Stimulated activated CD4-positive, alpha-beta T cell treated with anti-CD3 and anti-CD28 coated beads, TNF-alpha, amount 100 ng/mL, for 48 hours (primary cell): ENCODE measurements around the gene GRIN2B.

Experiments used
- DNase-seq, 3 donors: peaks; one replicate each; pipeline ENCODE4 v3.0.0-alpha.2; 2020; ENCODE audit warnings: low read depth in 3 of 3

Gene GRIN2B

DNA sequence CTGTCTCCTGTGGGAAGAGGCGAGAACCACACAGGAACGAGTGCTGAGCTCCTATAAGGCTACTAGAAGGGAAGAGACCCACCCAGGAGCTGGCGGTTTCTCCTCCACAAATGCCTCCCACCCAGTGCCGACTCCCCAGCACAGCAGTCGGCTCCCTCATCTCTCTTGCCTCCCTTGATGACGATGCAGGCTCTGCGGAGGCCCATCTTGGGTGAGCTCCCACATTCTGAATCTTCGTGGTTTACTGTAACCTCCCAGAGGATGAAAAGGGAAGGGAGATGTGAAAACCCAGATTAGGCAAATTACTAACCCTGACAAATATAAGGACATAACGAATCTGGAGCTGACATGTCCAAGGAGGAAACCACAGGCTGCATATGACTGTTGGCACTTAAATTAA, 23.8 kb downstream of the GRIN2B start:
- no peak for DNase-seq

DNA sequence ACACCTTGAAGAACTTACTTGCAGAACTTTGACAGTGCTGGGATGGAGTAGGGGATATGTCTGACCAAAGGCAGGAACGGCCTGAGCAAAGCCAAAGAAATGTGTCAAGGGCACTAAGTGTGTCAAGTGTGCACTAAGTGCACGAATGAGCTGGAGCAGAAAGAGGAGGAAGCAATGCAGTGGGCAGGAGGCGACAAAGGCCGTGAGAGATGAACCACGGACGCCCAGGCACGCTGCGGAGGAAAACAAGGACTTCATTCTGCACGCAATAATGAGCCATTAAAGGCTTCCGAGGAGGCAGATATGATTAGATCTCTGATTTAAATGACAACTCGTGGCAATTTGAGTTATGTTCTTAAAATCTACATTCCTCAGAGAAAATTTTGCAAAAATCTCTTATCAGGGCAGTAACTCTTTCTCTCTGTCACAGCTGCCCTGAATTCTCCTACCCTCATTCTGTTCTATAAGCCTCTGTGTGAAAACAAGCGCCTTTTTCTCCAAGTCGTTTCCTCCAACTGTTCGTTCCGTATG, 25.3 kb downstream of the GRIN2B start:
- no peak for DNase-seq

DNA sequence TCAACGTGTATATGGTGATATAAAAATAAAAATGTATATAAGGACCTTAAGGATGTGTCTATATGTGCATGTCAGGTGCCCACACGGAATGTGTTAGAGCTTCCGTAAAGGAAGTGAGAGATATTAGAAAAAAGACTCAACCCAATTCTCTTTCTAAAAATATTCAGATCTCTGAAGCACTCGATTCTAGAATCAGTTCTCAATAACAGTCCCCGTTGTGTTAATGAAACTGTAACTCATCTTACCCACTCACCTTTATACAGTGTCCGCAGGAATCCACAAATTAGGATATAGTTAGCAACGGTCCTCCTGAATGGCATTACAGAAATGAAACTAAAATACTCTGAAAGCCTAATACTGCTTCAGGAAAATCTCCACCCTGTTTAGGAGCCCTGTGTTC, 29.3 kb downstream of the GRIN2B start:
- no peak for DNase-seq

DNA sequence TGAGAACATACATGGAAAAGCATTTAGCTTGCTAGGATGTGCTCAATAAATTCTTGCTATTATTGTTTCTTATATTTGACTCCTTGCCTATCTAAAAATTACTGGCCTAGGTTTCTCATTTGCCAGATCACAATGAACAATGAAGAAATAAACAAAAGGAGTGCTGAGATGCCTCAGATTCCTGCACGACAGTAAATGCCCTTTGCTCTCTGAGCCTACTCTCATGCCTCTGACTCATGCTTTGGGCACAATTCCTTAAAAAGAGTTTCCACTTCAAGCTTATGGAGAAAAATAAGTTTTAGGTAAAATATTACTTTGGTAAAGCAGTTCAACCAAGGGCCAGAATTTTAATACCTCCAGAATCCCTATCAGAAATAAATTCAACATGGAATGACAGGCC, 30.9 kb downstream of the GRIN2B start:
- no peak for DNase-seq

DNA sequence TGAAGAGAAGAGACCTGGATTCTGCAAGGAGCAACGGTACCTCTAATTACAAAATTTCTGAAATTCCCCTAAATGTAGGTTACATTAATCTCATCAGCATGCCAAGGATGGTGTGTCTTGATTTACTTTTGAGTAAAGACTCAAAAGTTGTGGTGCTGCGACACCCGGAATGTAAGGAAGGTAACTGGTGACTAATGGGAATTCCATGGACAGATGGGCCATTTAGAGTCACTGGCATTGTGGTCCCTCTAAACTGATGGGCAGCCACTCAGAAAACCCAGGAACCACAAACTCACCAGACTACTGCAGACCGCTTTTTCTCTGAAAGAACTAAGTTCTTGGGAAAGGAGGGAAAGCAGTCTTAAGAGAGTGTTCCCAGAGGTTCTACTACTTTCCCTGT, 32.8 kb downstream of the GRIN2B start:
- no peak for DNase-seq

DNA sequence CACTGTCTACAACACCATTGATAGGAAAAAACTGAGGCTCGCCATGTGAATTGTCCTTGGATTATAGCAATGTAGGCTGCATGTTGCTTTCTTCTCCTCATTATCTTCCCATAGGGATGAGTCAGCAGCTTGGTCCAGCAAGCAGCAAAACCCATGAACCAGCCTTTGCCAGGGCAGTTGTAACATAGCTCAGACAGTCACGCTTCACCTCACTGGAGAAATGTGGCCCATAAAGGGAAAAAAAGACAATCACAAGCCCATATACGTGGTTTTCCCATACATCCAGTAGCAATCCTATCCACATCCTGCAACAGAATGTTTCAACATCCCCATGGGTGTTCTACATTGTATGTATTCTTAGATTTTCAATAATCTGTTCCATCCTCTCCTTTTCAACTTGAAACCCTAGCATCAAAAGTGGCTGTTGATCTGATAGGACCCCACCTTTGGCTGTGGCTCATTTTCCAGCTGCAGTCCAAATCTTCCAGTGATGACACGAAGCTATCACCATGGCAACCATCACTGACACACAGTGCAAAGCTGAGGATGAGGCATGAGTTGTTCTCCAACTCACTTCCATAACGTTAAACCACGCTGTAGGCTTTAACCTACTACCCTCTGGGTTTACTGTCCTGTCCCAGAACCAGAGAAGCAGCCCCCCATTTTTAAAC, 34.0 kb downstream of the GRIN2B start:
- no peak for DNase-seq

DNA sequence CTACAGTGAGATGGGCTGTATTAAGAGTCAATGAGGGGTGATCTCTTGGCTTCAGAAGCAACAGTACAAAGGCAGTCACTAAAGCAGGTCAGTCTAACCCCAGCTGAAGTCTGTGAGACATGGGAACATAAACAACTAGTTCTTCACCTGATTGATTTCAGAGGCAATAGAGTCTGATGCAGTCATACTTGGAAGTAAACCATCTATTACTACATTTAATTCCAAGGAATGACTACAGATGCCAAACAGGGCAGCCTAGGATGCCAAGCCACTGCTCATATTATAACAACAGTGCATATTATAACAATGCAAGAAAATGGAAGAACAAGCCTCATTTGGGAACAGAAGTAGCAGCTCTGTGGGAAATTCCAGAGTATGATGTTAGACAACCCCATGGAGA, 35.8 kb downstream of the GRIN2B start:
- DNase-seq: no peak

DNA sequence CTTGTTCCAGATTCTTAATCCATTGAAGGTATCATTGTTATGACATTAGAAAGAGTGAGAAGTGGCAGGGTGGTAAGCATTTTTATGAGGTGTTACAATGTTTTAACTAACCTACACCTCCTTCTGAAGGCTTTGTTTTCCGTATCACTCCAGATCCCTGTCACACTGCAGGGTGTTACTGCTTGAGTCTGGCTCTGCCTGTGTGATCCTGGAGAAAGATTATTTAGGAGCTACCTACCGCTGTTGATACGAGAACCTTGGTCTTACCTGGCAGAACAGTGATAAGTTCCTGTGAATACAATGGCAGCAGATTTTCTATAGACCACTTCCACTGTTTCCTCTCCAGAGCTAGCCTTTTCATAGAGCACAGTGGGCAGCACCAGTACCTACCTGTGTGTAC, 36.2 kb downstream of the GRIN2B start:
- no peak for DNase-seq

DNA sequence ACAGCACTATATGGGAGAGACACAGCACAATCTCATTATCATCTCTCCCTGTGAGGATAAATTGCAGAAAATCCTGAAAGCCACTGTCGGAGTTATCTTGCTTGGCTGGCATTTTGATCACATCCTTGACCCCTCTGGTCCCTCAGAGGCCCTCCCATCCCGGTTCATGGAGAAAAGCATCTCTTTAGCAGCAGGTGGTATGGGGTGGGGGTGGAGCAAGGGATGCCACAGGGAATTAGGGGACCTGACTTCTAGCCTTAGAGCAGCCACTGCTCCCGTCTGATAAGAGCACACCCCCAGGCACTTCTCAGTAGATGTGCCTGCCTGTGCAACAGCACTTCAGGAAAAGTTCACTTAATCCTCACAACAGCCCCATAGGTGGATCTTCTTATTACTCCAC, 38.6 kb downstream of the GRIN2B start:
- no peak for DNase-seq

DNA sequence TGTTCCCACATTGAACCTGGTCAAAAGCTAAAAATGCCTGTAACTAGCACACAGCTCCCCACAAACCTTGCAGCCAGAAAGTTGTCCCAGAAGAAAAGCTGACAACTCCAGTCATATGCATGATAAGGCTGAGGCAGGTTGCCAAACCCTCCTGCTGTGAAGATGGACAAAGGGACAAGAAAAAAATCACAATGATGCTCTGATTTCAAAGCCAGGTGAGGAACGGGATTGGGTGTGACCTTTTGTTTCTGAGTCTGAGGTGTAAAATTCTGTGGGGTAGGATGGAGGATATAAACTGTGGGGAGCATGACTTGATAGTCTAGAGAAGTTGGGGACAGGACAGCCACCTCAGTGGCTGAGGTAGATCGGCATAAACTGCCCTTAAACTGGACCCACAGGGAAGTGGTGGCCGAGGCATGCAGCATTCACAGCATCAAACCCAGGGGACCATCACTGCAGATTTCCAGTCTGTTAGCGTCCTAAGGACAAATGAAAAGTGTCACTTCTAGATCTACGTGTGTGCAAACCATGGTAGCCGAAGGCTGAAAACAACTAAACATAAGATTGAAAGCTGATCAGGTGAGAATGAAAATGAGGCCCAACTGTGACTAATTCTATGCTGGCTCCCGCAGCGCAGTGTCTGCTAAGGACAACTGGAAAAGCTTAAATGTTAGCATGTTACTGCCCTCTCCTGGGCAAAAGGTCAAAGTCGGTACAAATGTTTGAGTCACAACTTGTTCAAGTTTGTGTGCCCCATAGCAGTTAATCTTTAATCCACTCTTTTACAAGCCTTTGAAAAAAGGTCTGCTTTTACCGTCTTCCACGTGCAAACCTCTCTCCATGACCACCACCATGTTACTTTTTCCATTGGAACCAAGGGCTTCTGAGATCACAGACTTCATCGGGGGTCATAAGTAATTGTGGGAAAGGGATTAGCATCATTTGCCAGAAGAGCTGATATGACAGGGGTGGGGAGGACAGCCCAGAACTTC, 39.8 kb downstream of the GRIN2B start:
- DNase-seq: peak in 2 of 3 donors; percentile 1 to 2

DNA sequence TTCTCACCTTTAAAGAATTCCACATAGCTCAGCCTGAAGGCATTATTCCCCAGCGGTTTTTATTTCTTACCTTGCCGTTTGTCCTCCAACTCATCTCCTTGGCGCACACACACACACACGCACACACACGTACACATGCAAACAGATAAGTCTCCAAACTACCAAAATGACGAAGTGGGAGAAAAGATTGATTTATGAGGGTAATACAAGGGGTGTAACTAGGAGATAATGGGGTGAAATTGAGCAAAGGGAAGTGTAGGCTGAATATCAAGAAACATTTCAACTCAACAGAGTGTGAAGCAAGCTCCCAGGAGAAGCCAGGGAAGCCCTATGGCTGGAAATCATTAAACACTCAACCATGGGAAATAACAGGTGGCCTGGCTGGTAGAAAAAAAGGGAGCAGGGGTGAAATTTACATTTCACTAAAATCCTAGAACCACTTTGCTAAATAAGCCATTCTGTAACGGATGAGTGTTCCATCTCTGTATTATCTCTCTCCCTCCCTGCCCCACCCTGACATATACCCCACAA, 41.0 kb downstream of the GRIN2B start:
- DNase-seq: no peak

DNA sequence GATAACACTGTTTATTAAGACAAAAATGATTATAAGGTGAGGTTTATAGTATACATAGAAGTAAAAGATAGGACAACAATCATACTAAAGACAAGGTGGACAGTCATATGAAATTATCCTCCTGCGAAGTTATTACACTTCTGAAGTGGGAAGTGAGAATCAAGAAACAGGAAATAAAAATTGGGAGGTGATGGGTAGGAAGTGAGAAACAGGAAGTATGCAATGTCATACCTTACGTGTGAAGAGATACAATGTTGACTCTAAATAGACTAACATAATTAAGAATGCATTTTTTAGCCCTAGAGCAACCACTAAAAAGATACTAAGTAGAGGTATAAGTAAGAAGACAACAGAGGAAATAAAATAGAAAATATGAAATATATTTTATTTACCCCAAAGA, 43.7 kb downstream of the GRIN2B start:
- DNase-seq: no peak

DNA sequence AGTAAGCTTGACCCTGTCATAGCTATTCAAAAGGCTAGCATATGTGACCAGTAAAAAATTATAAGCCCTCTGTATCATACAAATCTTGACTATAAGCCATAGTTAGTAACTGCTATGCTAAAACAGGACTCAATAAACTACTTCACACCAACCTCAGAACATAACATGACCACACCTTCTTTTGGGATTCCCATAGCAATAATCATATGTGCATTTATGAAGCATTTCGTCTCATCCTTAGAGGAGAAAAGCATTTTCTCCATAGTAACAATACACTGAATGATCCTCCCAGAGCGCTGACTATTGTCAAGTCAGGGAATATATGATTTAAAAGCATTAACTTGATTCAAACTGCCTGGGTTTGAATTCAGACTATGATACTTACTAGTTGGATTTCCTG, 46.2 kb downstream of the GRIN2B start:
- DNase-seq: no peak
